ENCODE results near the gene RPS27.

RPS27 gene

DNA sequence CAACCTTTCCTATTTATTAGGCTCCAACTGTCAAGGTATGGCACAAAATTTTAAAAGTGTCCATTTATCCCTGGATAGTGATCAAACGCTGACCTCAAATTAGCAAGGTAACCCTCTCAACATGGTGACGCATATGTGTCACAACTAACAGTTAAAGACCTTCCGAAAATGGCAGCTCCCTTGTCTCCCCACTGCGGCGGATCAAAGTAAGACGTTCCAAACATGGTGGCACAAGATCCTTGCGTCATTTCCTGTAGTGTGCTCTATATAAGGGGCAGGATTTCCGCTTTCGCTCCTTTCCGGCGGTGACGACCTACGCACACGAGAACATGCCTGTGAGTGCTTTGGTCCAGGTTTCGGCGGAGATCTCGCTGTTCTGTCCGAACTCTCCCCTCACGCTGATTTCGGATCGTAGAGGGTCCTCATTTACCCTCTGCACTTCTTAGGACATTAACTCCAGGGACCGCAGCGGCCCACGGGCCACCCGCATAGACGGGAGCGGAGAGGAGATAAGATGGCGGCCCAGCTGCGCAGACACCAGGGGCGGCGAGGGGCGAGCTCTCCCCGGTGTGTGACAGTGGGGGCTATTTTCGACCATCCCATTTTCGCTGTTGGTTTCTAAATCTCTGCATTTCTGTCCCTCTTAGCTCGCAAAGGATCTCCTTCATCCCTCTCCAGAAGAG is at the start of gene RPS27:
Gene RPS27 (plus strand): TSS at position 295 of the 683 bp plus-strand sequence. CDS start 35 bp downstream, at position 330.
- TF ChIP-seq, protein P1, sequence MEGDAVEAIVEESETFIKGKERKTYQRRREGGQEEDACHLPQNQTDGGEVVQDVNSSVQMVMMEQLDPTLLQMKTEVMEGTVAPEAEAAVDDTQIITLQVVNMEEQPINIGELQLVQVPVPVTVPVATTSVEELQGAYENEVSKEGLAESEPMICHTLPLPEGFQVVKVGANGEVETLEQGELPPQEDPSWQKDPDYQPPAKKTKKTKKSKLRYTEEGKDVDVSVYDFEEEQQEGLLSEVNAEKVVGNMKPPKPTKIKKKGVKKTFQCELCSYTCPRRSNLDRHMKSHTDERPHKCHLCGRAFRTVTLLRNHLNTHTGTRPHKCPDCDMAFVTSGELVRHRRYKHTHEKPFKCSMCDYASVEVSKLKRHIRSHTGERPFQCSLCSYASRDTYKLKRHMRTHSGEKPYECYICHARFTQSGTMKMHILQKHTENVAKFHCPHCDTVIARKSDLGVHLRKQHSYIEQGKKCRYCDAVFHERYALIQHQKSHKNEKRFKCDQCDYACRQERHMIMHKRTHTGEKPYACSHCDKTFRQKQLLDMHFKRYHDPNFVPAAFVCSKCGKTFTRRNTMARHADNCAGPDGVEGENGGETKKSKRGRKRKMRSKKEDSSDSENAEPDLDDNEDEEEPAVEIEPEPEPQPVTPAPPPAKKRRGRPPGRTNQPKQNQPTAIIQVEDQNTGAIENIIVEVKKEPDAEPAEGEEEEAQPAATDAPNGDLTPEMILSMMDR (IDR thresholded peaks at IDR 0.05; ENCODE audit: low read depth, low read length, missing control alignments) = no peak
- peak; percentile 98 for DNase-seq (ENCODE audit: low read depth)
- H3K4me3 ChIP-seq (ENCODE audit: low read depth, low read length) = peak within 1 kb of the TSS; percentile 76

DNA sequence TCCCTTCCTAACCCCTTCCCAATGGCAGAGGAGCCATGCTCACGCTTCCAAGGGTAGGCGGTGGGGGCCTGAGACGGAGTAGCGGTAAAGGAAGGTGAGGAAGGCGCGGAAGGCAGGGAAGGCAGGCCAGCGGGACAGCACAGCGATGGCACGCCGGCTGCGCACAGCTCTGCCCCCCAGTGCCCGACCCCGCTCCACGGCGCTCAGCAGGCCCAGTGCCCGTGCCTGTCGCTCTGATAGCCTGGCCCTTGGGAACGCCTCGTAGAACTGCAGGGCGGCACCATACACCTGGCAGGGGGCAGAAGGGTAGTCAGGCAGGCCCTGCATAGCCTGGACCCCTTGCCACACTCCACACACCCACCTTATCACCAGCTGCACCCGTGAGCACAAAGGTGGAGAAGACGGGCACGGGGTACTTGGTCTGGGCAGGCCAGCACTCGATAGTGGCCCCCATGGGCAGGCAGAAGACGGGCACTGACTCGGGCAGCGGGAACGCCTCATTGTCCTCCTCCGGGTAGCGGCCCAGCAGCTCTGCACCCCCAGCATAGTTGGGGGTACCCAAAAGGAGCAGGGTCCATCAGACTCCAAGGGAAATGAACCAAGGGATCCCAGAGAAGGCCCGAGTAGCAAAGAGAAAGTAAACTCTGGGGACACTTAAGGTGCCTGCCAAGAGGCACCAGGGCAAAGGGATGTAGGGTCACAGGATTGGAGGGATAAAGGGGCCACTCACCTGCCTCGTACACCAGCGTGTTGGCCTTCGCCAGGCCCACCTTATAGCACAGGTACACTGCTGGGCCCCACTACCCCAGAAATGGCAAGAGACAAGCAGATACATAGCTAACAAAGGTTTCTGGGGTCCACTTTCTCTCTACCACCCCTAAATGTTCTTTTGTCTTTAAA is 48.5 kb upstream of the RPS27 start:
- DNase-seq (ENCODE audit: low read depth) = no peak
- H3K4me3 ChIP-seq (ENCODE audit: low read depth, low read length) = no peak overlapping the region
- TF ChIP-seq, protein P1 (IDR thresholded peaks at IDR 0.05; ENCODE audit: low read depth, low read length, missing control alignments) = no peak

DNA sequence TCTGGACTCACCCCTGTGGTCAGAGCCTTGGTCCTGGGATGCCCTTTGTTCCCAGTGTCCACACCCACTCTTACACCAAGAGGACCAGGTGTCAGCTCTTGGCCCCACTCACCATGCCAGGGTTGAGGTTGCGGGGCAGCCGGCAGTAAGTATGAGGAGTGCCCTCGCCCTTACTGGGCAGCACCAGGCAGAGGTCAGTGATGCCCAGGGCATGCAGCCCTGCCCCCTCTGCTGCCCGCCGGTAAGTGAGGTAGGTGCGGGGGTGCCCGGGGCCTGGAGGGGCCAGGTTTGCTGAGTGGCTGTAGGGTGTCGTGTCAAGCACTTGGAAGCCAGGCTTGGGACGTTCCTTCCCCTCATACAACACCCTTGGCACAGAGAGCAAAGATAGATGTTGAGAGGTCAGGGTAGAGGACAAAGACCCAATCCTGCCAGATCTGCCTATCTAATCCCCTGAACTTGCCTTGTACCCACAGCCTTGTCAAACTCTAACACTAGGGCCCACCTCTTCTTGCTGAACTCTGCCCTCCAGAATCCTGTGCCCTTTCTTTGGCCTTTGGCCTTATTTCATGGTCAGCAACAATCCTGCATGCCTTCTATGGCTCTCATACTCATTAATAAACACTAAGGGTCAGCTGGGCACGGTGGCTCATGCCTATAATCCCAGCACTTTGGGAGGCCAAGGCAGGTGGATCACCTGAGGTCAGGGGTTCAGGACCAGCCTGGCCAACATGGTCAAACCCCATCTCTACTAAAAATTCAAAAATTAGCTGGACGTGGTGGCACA is 47.6 kb upstream of the RPS27 start:
- DNase-seq (ENCODE audit: low read depth) = no peak
- TF ChIP-seq, protein P1 (IDR thresholded peaks at IDR 0.05; ENCODE audit: low read depth, low read length, missing control alignments) = no peak
- no peak overlapping the region for H3K4me3 ChIP-seq (ENCODE audit: low read depth, low read length)

DNA sequence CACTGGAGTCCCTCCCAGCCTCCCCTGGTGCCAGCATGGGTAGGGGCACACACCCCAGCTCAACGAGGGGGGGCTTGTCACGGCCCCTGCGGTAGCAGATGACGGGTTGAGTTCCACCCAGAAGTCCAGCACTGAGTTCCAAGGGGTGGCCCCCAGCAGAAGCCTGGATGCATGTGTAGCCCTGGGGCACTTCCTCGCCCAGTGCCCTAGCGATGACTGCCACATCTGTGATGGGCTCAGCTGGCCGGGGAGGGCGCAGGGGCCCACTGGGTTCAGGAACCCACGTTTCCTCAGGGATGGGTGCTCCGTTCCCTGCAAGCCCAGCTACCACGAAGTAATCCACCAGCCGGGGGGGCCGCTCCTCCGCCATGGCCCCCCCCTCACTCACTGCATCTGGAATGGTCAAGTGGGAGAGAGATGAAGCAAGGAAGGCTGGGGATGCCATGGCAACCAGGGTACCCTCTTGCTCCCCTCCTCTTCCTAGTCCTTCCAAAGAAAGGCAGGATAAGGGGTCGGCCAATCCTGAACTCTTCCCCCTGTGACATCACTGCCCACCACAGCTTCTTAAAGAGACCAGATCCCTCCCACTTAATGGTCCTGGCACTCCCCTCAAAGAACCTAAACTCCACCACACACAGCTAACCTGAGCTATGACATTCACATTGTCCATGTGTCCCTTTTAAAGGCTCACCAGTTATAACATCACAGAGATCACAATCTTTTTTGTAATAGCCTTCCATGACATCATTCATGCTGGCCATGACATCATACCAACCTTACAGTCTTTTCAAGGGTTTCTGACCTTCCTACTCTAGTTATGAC is 46.3 kb upstream of the RPS27 start:
- peak overlapping the region; percentile 78 for H3K4me3 ChIP-seq (ENCODE audit: low read depth, low read length)

DNA sequence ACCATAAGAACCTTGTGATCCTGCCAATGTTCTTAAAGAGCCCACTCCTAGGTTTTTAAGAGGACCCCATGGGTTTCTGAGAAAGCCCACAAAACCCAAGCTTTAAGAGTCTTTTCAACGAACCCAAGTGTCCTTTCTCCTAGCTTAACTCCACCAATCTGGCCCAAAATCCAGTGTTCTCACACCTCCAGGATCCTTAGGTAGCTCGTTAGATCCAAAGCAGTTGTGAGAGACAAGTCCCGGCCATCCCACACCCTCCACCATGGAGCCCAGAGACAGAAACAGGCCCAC is 45.8 kb upstream of the RPS27 start:
- H3K4me3 ChIP-seq (ENCODE audit: low read depth, low read length) = peak overlapping the region; percentile 78
- no peak for DNase-seq (ENCODE audit: low read depth)
- TF ChIP-seq, protein P1 (IDR thresholded peaks at IDR 0.05; ENCODE audit: low read depth, low read length, missing control alignments) = no peak

More for the DNA sequence above, 46.3 kb upstream of the RPS27 start:
- no peak for DNase-seq (ENCODE audit: low read depth)
- TF ChIP-seq, protein P1 (IDR thresholded peaks at IDR 0.05; ENCODE audit: low read depth, low read length, missing control alignments) = no peak

DNA sequence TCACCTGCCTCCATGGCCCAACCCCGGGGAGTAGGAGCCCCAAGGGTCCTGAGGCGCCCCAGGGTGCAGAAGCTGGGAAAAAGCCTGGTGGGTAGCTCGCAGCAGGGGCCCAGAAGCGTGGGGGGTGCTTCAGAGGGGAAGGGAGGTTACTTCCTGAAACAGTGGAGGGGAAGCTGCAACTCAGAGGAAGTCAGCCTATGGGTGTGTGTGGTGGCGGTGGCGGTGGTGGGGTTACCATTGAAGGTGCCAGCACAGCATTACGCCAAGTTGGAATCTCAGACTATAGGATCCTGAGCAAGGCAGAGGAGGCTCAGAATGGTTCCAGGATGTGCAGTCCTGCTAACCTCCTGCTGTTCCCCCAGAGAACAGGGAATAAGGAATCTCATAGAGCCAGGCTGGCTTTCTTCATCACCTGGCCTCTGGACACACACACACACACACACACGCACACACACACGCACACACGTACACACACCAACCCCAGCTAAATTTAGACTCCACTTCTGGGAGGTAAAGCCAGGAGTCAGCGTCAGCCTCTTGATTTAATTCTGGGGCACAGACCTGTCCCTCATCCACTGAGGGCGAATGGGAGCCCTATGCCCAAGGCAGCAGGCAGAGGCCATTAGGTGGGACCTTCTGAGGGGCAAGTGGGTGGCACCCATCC is 45.3 kb upstream of the RPS27 start:
- TF ChIP-seq, protein P1 (IDR thresholded peaks at IDR 0.05; ENCODE audit: low read depth, low read length, missing control alignments) = no peak
- peak overlapping the region; percentile 78 for H3K4me3 ChIP-seq (ENCODE audit: low read depth, low read length)
- DNase-seq (ENCODE audit: low read depth) = no peak

Data from GM12864 (cell line).